Tongue (tissue), 2 donors: ENCODE measurements around the gene EGF. TPM values are rescaled to one million over a fixed set of nuclear protein-coding genes. Genes with fewer than 3 reads are reported as not detected.
"Not testable (repeated sequence)": the region's sequence is repeated elsewhere in the genome, so short reads cannot be mapped to it uniquely, and the experiment has no call there.

Source experiments
- DNase-seq: peaks from one replicate; pipeline ENCODE4 v3.0.0-alpha.2; 2015
- total RNA-seq: library from RNA; depleted of rRNA; stranded (reverse); fragments of >200 nt; gene quantifications from one replicate; pipeline ENCODE4 v1.2.3, GENCODE V29; 2014

EGF gene
- total RNA-seq, 1 donor from 2014 or later: 16.9 TPM

DNA sequence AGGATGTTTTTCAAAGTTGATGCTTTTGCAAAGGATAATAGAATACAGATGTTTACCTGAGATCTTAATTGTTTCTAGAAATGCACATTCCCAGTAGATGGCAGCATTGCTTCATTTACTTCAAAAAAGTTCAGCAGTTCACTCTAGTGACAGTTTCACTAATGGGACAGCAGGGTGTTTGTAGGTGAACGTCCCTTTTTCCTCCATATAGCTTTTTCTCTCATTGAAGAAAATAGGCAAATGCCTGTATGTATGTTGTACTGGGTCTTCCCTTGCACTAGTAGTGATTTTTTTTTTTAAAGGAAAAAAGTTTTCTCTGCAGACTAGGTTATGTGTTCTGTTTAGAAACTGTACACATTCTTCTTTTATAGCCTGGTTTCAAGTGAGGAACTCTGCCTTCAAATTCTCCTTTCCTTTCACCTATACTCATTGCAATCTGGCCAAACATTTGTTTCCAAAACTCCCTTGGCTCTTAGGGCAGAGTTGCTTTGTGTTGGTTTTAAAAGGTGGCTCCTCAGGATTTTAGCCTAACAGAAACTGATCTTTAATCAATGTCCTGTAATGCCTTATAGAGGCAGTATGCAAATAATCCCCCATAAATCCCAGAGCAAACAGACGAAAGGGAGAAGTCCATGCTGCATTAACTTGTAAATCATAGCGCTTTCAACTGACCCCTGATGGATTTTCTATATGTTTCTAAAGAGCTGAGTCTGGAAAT, 86.3 kb downstream of the EGF start:
- DNase-seq: peak; percentile 84

DNA sequence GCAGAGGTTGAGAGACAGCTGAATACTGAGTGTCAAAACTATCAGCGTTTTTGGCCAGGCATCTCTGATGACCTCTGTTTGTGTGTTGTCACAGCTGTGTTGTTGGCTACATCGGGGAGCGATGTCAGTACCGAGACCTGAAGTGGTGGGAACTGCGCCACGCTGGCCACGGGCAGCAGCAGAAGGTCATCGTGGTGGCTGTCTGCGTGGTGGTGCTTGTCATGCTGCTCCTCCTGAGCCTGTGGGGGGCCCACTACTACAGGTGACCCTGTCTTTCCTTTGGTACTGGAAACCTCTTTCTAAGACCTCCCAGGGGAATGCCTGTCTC, 86.9 kb downstream of the EGF start:
- no peak for DNase-seq

DNA sequence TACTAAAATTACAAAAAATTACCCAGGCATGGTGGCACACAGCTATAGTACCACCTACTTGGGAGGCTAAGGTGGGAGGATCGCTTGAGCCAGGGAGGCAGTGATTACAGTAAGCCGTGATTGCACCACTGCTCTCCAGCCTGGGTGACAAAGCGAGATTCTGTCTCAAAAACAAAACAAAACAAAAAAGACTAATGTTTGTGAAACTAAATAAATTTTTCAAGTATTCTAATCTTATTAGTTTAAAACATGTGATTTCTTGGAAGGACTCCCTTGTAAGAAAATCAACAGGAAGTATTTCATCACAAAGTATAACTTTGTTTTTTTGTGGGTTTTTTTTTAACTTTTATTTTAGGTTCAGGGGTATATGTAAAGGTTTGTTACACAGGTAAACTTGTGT, 89.6 kb downstream of the EGF start:
- DNase-seq: no peak

DNA sequence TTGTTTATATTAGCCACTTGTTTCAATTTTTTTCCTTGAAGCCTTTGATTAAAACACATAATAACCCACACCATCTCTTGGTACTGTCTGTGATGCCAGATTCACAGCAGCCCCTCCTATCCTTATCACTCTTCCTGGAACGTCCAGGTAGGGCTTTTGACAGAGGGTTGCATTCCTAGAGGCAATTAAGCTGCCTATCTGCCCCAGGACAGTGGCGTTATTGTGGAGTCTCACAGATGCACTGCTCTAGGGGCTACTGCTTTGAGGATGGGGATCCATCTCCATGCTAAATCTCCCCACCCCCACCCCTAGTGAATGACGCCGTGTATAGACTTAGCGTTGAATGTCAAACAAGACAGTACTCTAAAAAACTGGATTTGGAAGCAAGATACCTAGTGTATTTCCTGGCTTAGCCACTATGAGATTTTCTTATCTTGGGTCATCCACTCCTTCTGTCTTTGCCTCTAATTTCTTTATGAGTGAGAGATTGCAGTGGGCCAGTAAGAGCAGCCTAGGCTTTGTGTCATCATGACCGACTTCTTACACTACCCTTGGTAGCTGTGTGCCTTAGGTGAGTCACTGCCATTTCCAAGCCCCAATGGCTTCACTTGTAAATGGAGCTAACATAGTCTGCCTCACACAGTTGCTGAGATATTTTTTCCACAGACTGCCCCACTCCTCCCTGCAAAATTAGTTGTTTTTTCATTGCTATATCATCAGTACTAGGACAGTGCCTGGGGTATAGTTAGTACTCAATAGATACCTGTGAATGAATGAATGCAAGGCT, 90.9 kb downstream of the EGF start:
- DNase-seq: no peak

DNA sequence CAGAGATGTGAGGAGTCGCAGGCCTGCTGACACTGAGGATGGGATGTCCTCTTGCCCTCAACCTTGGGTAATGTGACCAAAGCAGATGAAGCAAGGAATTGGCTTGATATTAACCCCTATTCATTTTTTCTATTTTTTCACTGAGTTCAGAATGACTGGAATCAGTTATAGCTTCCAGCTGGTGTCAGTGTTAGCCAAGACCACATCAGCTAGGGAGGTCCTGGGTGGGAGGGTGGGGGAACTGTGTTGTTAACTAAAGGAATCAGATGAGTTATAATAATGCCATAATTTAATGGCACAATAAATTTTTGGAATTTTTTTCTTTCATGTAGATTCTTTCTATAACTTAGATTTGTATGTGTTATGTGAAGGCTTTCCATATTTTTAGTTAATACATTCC, 91.9 kb downstream of the EGF start:
- no peak for DNase-seq

DNA sequence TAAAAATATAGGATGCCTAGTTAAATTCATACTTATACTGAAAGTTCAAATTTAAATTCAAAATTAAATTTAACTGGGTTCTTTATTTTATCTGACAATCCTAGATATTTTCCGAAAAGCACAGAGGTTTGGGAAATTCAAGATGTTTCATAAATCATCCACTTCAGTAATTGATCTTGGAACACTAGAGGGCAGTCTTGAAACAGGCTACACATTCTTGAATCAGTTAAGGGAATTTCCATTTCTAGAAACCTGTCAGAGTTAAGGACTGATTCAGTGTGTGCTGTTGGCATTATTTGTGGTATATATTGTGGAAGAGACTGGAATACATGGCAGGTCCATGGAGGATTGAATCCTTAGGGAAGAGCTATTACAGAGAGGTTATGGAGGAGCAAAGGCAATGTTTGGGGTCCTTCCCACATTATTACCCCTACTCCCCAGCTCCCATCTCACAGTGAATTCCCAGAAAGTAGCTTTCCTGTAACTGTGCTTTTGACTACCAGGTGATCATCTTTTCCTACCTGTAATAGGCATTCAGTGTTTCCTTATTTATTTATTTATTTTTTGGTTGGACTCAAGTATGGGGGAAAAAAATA, 92.9 kb downstream of the EGF start:
- DNase-seq: peak; percentile 85

DNA sequence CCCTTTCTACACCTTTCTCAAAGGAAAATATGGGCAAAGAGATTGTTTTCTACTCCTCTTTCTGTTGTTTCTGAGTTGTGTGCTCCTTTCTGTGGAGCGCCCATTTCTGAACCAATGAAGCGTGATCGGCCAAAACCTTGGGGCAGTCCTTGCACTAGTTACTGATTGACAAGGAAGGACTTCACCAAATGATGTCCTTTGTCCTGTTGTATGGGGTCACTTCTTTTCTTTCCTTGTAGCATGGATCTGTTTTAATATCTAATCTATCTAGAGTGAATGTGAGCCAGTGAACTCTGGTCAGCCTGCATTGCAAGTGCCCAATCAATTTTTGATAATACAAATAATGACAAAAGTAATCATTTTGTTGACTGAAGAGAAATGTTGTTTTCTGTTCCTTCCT, 94.5 kb downstream of the EGF start:
- DNase-seq: no peak

DNA sequence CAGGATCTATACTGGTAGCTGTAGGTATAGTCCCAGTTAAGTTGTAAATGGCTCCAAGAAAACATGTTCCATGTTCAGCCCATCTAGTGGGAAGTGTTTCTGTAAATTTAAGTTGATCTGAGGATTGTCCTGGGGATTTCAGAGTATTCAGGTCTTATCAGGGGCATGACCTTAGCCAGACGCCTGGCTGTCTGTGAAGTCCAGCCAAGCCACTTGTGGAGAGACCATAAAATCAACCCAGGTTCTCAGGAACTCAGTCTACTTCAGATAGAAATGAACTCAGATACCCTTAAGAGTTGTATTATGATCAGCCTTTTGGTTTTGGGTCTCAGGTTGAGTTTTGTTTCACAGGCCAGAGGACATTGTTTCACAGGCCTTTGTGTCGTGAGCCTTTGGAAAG, 95.9 kb downstream of the EGF start:
- no peak for DNase-seq

DNA sequence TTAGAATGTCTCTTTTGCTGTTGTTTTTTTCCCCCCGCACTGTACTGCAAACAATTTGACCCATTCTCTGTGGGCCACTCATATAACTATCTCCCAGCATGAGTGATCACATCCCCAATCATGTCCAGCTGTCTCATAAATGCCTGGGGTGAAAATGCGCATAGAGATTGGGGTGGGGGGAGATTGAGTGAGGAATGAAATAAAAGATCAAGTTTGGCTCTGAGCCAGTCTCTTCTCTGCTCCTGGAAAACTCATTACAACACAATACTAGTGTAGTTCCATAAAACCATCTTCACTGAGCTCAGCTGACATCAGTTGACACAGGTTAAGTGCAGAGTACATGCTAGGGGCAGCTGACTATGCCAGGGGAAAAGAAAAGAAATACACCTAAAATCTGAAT, 96.9 kb downstream of the EGF start:
- DNase-seq: no peak

DNA sequence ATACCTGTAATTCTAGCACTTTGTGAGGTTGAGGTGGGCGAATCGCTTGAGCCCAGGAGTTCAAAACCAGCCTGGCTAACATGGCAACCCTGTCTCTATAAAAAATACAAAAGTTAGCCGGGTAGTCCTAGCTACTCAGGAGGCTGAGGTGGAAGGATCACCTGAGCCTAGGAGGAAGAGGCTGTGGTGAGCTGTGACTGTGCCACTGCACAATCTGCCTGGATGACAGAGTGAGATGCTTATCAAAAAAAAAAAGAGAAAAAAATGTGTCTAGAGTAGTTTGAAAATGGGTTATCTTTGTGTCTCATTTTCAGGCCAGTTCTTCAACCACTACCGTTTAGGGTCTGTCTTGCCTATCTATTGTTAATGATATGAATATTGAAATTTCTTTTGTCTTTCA, 98.1 kb downstream of the EGF start:
- no peak for DNase-seq

DNA sequence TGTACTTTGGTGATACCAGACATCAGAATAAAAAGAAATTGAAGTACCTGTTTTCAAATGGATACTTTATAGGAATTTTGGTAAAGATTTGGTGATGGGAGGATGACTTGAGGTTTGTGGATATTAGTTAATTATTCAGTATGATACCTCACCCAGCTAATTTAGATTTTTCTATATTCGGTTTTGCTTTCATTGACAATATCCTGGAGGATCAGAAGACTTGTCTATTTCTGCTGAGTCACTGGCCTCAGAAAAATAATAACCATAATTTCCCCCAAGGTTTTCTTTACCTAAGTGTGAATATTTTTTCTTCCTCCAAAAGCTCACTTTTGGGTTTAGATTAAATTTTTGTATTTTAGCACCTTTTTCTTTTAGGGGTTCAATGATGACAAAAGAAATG, 100.2 kb downstream of the EGF start:
- no peak for DNase-seq

DNA sequence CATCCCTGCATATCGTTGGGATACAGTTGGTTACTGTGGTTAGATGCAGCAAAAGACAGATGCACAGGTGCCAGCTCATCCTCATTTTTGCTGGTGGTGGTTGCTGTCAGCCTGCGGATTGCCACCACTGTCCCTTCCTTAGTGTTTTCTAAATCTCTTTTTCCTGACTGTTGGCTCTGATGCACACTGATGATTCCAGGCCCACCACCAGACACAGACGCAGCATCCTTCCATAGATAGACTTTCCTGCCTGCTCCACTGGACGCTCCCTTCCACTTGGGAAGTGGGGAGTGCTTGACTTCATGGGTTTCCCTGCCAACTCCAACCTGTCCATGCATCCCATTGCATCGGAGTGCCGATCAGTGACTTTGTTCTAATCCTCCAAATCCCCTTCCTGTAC, 101.5 kb downstream of the EGF start:
- no peak for DNase-seq

DNA sequence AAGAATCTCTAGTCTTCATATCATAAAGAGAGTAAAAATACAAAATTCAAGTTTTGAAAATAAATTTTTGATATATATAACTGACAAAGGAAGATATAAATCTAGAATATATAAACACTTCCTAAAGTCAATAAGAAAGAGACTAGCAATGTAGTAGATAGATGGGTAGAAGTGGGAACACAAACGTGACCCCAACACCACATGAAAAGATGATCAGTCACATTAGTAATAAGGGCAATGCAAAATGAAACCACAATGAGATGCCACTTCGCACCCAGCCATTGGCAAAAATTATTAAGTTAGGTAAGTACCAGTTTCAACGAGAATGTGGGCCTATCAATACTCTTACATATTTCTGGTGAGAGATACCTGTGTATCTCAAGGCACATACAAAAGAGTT, 106.5 kb downstream of the EGF start:
- DNase-seq: no peak

DNA sequence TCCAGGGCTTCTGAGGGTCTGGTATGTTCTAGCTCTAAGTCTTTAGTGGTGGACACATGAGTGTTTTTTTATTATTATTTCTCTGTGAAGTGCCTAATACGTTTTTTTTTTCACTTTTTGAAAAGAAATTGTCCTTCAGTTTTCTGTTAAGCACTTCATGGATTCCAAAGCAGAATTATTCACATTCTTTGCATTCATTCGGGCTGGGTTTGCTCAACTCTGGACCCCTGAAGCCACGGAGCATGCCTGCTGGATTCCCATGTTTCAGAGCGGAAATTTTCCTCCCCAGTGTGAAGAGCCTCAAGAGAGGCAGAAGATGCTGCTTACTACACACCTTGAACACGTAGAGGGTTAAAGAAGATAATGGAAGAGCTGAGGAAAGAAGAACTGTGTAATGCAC, 107.5 kb downstream of the EGF start:
- no peak for DNase-seq

DNA sequence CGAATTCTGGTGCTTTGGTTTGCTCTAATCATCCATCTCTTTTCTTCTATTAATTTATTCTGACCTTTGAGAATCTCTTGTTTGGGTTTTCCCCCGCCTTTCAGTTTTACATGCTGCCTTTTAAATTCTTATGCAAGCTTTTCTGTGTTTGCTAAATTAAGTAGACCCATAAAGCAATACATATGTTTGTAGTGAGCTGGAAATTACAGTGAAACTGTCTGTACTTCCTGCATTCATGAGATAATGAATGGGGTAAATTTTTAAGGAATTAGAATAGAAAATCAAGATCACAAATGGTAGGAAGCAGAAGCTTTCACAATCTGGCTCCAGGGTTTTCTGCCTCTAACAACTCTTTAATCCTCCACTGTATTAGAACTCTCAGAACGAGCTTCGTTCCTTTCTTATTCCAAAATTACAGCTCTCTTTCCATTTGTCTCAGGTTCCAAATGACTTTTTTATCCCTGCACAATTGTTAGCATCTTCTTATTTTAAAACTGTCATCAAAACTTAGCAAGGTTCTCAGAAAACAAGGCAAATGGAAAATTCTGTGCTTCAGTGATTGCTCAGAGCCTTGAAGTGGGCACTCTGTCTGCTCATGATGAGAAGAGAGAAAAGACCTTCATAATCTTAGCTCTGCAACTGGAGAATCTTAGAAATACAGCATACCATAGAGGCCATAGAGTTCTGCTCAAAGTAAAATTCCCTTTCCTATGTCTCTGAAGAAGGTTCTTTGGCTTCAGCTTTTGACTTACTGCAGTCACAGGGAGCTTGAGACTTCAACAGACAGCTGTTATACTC, 108.2 kb downstream of the EGF start:
- DNase-seq: no peak

DNA sequence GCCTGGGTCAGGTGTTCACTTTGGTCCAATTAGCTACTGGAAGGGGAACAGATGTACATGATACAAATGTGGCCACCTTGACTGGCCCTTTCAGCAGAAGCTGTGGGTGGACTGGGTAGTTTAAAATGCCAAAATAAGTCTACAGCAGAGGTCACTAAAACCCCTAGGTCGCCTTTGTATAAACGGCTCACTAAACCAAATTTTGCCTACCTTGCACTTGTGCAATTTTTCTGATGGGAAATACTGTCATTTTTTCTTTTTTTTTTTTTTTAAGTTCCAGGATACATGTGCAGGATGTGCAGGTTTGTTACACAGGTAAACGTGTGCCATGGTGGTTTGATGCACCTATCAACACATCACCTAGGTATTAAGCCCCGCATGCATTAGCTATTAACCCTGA, 109.8 kb downstream of the EGF start:
- no peak for DNase-seq

DNA sequence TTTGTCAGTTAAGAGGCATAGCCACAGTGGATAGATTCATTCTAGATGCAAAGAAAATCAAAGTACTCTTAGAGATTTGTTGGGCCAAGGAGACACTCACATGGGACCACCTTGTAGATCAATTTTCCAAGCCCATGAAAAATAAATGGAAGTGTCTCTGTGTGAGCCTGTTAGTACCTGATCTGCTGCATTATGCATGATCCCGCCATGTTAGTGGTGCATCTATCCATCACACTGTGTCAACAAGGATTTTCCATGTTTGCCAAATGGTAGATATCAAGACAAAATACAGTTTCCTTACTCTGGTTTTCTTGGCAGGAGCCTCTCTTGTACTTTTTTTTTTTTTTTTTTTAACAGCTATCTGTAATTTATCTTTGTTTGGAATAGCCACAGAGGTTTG, 112.4 kb downstream of the EGF start:
- no peak for DNase-seq

DNA sequence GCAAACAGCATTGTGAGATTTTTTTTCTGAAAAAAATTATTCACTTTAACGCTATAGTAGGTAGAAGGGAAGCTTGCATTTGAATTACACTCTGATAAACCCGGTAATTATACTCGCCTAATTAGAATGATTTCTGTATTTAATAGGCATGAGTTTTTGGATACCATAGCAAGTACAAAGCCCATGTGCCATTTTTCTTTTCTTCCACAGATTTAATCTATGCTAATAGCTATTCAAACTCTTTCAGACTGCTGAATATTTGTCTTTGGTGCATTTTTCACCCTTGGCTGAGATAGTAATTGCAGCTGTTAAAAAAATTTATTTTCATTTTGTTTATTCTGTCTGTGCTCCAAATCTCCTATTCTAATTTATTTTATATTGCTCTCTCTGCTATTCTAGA, 113.0 kb downstream of the EGF start:
- DNase-seq: no peak

DNA sequence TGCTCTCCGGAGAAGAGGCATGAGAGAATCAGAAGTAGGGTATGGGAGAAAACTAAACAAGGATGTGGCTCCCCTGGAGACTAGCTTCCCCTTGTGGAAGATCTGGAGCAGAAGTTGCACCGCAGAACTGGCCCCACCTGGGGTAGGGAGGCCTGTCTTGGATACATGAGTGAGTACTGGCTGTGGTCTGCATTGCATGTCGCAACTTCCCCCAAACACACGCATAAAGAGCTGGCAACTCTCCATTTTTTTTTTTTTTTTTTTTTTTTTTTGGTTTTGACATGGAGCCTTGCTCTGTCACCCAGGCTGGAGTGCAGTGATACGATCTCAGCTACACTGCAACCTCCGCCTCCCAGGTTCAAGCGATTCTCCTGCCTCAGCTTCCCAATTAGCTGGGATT, 119.9 kb downstream of the EGF start:
- DNase-seq: no peak

DNA sequence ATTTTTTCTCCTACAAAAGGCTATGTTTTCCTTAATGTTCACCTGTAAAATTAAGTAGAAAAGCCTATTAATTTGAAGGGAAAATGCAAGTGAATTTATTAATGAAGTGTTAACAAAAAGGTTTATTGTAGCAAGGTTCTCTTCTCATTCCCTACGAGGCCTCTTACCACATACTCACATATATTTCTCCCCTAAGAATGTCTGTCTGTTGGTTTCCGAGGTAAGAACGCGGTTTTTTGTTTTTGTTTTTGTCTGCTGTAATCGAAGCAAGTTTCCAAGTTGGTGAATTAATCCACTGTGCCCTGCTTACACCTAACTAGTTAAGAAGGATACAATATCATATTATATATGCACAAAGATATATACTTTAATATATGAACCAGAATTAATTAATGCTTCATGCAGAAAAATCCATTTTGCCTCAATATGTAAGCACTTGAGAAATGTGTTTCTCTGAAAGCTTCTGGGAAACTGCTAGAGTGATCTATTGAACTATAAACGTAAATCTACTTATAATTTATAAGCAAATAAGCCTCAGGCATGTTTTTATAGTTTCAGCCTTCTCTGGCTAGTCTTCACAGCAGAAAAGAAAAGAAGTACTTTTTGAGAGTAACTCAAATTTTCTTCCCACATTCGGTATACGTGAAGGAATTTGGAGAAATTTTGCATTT, 120.8 kb downstream of the EGF start:
- DNase-seq: no peak

DNA sequence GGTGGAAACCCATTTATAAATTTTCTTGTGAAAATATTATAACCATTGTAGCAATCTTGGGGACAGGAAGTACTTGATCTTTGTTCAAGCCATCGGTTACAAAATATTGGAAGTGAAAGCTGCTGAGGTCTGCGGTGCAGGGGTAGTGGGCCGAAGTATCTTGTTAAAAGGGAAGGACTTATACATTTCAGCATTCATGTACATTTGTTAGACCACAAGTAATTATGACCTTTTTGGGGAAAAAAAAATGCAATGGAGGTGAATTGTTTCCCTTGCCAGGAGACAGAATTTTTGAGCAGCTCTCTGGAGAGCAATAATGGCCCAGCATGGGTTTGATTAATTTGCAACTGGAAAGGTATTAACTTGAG, 121.3 kb downstream of the EGF start:
- DNase-seq: no peak

DNA sequence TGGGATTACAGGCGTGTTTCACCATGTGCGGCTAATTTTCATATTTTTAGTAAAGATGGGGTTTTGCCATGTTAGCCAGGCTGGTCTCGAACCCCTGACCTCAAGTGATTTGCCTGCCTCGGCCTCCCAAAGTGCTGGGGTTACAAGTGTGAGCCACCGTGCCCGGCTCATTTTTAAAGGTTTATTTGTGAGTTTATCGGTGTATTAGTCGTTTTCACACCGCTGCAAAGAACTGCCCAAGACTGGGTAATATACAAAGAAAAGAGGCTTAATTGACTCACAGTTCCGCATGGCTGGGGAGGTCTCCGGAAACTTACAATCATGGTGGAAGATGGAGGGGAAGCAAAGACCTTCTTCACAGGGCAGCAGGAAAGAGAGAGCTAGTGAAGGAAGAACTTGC, 126.5 kb downstream of the EGF start:
- not testable (repeated sequence) for DNase-seq

DNA sequence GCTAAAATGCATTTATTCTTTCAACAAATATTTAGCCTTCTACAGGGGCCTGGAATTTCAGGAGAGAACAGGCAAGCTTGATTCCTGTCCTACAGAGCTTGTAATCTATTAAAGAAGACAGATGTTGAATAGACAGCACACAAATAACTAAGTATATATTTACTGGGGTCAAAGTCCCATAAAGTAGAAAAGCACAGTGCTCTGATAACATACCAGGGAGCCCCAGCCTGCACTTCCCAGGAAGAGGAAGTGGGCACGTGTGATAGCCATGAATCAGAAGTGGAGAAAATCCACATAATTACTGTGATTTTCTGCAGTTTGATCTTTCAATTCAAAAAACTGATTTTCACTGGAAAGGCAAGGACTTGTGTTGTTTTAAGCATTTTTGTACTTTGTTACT, 129.1 kb downstream of the EGF start:
- no peak for DNase-seq
